HG03469 (cell line): ENCODE results near the gene DAB1.

ENCODE experiments used
- ATAC-seq: cut with Tn5 transposase; IDR thresholded peaks from one replicate; pipeline ENCODE4 v1.9.1; 2021; ENCODE audit warnings: mild to moderate bottlenecking, moderate library complexity, moderate number of reproducible peaks; ENCODE audit not compliant: unreplicated experiment

The DAB1 gene

DNA sequence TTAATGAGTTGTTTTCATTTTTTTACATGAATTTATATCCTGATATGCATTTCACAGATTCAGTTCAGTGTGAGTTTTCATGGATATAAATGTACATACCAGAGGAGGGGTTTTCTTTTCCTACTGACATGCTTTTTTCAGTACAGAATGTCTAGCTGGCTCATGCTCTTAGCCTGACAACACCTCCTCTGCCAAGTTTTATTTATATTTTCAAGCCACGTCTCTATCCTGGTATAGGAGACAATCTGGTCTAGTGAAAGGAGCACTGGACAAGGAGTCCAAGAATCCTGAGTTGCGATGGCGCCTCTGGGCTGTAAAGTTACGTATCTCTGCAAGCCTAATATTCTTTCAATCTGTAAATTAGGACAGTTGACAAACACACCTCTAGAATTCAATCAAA lies 4.9 kb downstream of the DAB1 start:
- ATAC-seq = no peak

GRCh38 chr1:57411262-57411661 lies 12.6 kb downstream of the DAB1 start:
- ATAC-seq = no peak

DNA sequence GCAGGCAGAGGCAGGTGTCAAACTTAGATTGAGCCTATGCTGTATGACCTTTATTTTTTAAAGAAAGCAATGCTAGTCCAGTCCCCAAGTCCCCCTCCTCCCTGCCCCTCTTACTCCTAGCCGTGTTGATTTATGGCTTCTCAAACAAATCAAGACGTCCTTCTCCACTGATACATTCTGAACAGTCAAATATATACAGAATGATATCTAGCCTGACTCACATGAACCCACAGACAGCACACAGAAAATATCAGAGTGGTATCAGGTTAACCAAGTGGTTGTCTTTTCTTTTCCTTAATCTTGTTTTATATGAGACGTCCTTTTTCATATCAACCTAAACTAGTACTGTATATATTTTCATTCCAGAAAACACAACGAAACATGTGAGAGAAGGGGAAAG lies 13.4 kb downstream of the DAB1 start:
- ATAC-seq = no peak

DNA sequence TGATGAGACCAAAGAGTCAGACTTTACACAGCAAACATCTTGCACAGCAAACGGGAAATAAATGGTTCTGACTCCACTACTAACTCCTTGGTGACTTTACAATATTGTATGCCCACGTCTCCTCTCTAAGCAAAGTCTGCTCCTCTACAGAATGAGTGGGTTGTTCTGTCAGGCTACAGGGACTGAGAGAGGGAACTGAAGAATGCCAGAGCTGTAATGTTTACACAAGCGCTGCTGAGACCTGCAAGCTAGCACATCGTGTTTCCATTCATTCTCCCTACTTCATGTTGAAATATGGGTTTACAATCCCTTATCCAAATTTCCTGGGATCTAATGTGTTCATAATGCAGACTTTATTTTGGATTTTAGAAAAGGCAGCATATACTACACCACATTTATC lies 15.9 kb downstream of the DAB1 start:
- ATAC-seq = no peak

DNA sequence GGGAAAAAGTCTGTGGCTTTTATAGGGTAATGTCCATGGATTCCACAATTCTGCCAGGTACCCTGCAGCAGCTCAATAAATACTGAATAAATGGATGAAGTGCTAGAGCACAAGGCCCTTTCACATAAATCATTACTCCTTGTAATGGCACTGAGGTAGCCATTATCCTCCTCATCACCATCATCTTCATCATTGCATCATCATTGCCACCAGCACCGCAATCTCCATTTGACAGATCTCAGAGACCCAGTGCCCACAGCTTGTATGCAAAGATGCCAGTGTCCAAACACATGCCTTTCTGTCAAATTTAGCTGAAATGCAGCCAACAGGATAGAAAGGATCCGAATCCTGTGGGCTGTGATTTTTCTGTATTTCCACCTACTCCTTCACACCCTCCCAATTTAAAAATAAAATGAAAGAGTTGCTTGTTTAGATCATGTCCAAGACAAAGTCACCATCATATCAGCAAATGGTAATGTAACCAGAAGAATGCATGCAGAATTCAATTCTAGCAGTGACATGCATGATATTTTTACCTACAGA lies 17.4 kb downstream of the DAB1 start:
- ATAC-seq = no peak

DNA sequence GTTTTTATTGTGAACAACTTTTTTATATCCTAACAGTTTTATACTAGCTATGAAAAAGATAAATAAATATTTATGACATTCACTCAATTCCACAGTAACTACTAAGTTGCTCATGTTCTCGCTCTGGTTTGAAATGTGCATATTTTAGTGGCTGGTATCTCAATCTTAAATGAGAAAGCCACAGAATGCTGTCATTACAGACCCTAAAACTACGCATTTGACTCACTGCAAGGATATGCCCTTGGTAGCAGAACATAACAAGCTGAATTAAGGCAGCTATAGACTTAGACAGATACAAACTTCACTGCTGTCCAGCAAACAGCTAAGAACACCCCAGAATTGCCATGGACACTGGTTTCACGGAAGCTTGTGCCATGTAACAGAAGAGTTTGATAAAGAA lies 19.0 kb downstream of the DAB1 start:
- ATAC-seq = no peak

DNA sequence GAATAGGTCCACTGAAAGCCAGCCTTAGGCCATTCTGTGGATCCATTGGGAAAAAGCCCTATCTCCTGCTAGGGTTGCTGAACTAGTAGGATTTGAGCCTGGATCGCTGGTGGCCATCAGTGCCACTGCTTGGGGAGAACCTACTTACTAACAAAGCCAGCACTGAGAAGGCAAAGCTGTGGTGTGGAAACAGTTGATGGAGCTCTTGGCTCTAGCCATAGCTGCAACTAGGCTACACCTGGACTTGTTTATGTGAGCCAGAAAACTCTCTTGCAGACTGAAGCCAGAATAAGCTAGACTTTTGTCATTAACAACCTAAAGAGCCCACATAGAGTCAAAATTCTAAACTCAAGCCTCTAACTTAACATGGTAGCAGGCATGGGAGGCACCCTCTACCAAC lies 20.7 kb downstream of the DAB1 start:
- ATAC-seq = no peak

- ATAC-seq = no peak
Measured at GRCh38 chr1:57401671-57402070, 22.2 kb downstream of the DAB1 start.

GRCh38 chr1:57400048-57400447 lies 23.8 kb downstream of the DAB1 start:
- ATAC-seq = no peak

DNA sequence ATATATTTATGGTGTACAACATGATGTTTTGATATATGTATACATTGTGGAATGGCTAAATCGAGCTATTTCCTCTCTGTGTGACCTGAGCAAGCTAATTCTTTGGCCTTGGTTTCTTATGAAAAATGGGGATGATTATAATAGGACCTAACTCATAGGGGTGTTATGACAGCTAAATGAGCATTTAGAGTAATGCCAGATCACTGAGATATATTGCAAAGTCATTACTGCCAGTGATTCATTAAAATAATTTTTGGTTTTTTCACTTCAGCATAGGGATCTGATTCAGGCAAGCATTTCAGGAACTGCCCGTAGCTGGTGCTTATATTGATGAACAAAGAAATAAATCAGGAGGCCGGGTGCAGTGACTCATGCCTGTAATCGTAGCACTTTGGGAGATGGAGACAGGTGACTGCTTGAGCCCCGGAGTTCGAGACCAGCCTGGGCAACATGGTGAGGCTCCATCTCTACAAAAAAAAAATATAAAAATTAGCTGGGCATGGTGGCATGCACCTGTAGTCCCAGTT lies 30.7 kb downstream of the DAB1 start:
- ATAC-seq = no peak

- no peak for ATAC-seq
Measured at GRCh38 chr1:57385336-57385735, 38.5 kb downstream of the DAB1 start.

DNA sequence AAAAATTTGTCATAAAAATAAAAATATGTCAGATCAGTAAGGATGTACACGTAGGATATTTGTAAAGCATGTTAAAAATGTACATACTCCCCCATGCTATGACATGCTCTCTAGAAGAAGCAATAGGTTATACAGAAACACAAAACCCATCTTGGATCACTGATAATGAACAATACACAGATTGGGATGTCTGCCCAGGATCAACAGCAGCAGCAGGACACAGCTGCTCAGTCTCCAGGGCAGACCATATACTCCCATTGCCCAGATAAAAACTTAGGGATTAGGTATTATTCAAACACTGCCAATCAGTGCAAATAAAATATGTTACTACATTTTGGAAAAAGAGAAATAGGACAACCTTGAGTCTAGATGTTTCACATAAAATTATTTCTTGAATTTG lies 39.0 kb downstream of the DAB1 start:
- no peak for ATAC-seq

DNA sequence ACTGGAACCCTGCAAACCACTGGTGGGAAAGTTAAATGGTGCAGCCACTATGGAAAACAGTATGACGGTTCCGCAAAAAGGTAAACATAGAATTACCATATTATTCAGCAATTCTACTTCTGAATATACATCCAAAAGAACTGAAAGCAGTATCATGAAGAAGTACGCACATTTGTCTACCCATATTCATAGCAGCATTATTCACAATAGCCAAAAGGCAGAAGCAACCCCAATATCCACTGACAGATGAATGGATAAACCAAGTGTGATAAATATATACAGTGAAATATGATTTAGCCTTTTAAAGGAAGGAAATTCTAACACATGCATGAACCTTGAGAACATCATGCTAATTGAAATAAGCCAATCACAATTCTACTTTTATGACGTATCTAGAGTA lies 39.6 kb downstream of the DAB1 start:
- no peak for ATAC-seq

DNA sequence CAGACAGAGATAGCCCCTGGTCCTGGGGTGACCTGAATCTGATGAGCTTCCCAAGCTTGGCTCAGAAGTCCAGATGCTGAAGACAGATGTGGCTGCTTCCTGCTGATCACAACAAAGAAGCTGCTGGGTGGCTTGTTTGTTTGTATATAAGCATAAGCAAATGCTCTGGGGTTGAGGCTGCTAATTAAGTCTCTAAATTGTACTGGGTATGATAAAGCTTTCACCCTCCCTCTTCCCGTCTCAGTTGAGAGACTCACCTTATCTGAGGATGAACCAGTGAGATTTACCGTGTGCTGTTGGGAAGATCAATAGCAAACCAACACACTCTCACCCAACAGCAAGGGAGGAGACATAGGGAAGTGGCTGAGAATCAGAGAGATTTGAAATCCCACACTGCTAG lies 42.0 kb downstream of the DAB1 start:
- ATAC-seq = no peak

GRCh38 chr1:57381426-57381825 lies 42.4 kb downstream of the DAB1 start:
- no peak for ATAC-seq

- no peak for ATAC-seq
Measured at GRCh38 chr1:57380923-57381322, 42.9 kb downstream of the DAB1 start.

- ATAC-seq = no peak
Measured at GRCh38 chr1:57378534-57378933, 45.3 kb downstream of the DAB1 start.

GRCh38 chr1:57377339-57378139 lies 46.3 kb downstream of the DAB1 start:
- ATAC-seq = no peak

GRCh38 chr1:57376041-57376440 lies 47.8 kb downstream of the DAB1 start:
- ATAC-seq = no peak

DNA sequence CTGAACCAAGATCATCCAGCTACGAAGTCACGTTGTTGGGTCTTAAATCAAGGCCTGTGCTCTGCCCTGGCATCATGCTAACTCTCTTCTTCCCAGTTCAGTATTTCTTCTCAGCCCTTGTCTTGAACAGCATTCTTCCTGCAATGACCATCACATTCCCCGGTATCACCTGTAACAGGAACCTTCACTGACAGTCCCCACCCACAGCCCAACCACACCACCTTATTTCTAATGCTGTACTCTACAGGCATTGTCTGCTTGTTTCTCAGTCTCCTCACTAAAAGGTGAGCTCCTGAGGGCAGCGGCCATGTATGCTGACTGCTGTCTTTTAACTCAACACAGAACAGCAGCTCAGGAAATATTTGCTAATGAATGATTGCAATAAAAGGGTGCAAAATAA lies 54.0 kb downstream of the DAB1 start:
- no peak for ATAC-seq

DNA sequence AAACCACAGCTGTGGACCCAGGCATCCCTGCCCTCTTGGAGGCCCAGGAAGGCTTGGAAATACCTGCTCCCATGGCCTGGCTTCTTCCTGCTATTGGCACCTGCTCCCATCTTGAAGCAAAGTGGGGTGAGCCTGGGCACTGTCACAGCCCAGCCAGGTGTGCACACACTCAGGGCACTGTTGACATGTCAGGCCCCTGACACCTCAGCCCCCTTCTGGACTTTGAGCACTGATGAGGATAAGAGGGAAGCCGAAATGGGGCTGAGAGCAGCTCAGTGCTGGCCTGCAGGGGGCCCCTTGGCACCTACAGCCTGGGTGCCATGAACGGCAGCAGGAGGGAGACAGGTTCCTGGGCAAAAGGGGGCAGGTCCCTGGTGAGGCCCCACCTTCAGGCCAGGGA lies 55.9 kb downstream of the DAB1 start:
- no peak for ATAC-seq

GRCh38 chr1:57363643-57364042 lies 60.2 kb downstream of the DAB1 start:
- ATAC-seq = no peak

- ATAC-seq = no peak
Measured at GRCh38 chr1:57363165-57363564, 60.7 kb downstream of the DAB1 start.
